Measurements from ENCODE around the gene SMIM17. TPM values are rescaled to one million over a fixed set of nuclear protein-coding genes. Genes with fewer than 3 reads are reported as not detected.

The SMIM17 gene
- total RNA-seq, 4 donors from 2014 or later: 2.1 TPM; not detected in 3

DNA sequence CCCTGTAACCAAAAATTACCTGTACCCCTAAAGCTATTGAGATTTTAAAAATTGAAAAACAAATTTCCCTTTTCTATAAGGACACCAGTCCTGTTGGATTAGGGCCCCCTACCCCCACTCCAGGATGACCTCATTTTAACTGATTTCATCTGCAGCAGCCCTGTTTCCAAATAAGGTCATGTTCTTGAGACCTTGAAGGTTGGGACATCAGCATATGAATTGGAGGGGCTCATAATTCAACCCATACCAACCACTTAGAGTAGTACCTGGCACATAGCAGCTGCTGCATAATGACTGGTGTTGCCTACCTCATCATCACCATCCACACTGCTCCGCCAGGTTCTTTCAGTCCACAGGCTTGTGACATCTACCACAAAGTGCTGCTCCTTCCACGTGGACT lies 30.2 kb upstream of the SMIM17 start:
- no peak overlapping the region for H3K27ac ChIP-seq
- peaks cover 0 to 69% (median 15%) of the 10 kb centered on the region in 4 donors for H3K9me3 ChIP-seq
- no peak for DNase-seq
- TF ChIP-seq POLR2A (IDR thresholded peaks at IDR 0.05) (no peak), CTCF (IDR thresholded peaks at IDR 0.05) (no peak)
- no peak overlapping the region for H3K4me3 ChIP-seq
- no peaks in the 10 kb centered on the region for H3K4me1 ChIP-seq
- peaks cover 0 to 8% (median 0%) of the 10 kb centered on the region in 3 donors for H3K36me3 ChIP-seq
- no peaks in the 10 kb centered on the region for H3K27me3 ChIP-seq

DNA sequence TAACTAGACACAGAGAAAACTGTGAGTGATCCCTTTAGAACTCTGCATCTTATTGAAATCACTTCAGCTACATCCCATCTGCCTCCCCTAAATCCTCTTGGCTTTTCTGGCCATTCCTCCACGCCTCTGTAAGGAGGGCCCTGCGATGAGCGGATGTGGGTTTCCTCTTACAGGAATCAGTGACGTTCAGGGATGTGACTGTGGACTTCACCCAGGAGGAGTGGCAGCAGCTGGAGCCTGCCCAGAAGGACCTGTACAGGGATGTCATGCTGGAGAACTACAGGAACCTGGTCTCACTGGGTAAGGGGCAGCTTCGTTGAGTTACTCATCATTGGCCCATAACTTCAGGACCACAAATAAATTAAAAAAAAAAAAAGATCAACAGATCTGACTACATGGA lies 29.3 kb upstream of the SMIM17 start:
- Histone ChIP-seq H3K36me3 (peaks cover 0 to 8% (median 0%) of the 10 kb centered on the region in 3 donors), H3K9me3 (peaks cover 0 to 70% (median 16%) of the 10 kb centered on the region in 4 donors), H3K27ac (no peak overlapping the region), H3K4me3 (no peak overlapping the region), H3K4me1 (no peaks in the 10 kb centered on the region), H3K27me3 (no peaks in the 10 kb centered on the region)
- TF ChIP-seq CTCF (IDR thresholded peaks at IDR 0.05) (no peak), POLR2A (IDR thresholded peaks at IDR 0.05) (no peak)
- DNase-seq: no peak

DNA sequence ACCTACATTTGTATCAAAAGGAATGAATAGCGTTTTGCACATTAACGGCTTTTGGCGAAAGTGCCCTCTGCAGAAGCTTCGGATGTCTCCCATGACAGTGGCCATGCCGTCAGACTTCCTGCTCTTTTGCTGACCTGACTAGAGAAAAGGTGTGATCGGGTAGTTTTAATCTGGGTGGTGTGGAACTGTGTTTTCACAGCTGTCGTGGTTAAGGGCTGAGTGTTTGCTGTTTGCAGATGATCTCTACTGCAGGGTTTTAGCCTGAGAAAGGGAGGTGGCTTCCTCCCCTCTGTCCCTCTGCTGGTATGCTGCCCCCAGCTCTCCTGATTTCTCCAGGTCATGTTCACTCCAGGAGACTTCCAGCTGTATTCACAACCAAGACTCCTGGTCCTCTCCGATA lies 25.4 kb upstream of the SMIM17 start:
- Histone ChIP-seq H3K27ac (no peak overlapping the region), H3K36me3 (peaks cover 0 to 24% (median 0%) of the 10 kb centered on the region in 3 donors), H3K27me3 (no peaks in the 10 kb centered on the region), H3K4me1 (no peaks in the 10 kb centered on the region), H3K4me3 (no peak overlapping the region), H3K9me3 (peaks cover 0 to 83% (median 25%) of the 10 kb centered on the region in 4 donors)
- DNase-seq: no peak
- TF ChIP-seq POLR2A (IDR thresholded peaks at IDR 0.05): no peak
- no peak for TF ChIP-seq CTCF (IDR thresholded peaks at IDR 0.05)

GRCh38 chr19:56619121-56619520 lies 23.8 kb upstream of the SMIM17 start:
- H3K36me3 ChIP-seq: peaks cover 0 to 39% (median 0%) of the 10 kb centered on the region in 3 donors
- H3K27ac ChIP-seq: no peak overlapping the region
- no peak overlapping the region for H3K4me3 ChIP-seq
- no peaks in the 10 kb centered on the region for H3K4me1 ChIP-seq
- no peaks in the 10 kb centered on the region for H3K27me3 ChIP-seq
- DNase-seq: no peak
- TF ChIP-seq POLR2A (IDR thresholded peaks at IDR 0.05): no peak
- no peak for TF ChIP-seq CTCF (IDR thresholded peaks at IDR 0.05)
- H3K9me3 ChIP-seq: peaks cover 0 to 84% (median 26%) of the 10 kb centered on the region in 4 donors

DNA sequence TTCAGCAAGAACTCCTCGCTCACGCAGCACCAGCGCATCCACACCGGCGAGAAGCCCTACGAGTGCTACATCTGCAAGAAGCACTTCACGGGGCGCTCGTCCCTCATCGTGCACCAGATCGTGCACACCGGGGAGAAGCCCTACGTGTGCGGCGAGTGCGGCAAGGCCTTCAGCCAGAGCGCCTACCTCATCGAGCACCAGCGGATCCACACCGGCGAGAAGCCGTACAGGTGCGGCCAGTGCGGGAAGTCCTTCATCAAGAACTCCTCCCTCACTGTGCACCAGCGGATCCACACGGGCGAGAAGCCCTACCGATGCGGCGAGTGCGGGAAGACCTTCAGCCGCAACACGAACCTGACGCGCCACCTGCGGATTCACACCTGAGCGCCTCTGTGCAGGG lies 20.6 kb upstream of the SMIM17 start:
- Histone ChIP-seq H3K9me3 (peaks cover 0 to 76% (median 27%) of the 10 kb centered on the region in 4 donors), H3K27ac (no peak overlapping the region), H3K4me1 (no peaks in the 10 kb centered on the region), H3K4me3 (no peak overlapping the region), H3K36me3 (peaks cover 0 to 44% (median 0%) of the 10 kb centered on the region in 3 donors), H3K27me3 (no peaks in the 10 kb centered on the region)
- TF ChIP-seq CTCF (IDR thresholded peaks at IDR 0.05) (no peak), POLR2A (IDR thresholded peaks at IDR 0.05) (no peak)
- no peak for DNase-seq

- DNase-seq: no peak
- Histone ChIP-seq H3K27ac (no peak overlapping the region), H3K36me3 (peaks cover 0 to 42% (median 0%) of the 10 kb centered on the region in 3 donors), H3K27me3 (no peaks in the 10 kb centered on the region), H3K4me1 (no peaks in the 10 kb centered on the region), H3K4me3 (no peak overlapping the region), H3K9me3 (peaks cover 0 to 77% (median 26%) of the 10 kb centered on the region in 4 donors)
- TF ChIP-seq POLR2A (IDR thresholded peaks at IDR 0.05): no peak
- no peak for TF ChIP-seq CTCF (IDR thresholded peaks at IDR 0.05)
Observed at GRCh38 chr19:56623006-56623405, 20.0 kb upstream of the SMIM17 start.
